Measurements from ENCODE around the gene RNGTT.
"Not testable (repeated sequence)": the region's sequence is repeated elsewhere in the genome, so short reads cannot be mapped to it uniquely, and the experiment has no call there.

RNGTT gene

DNA sequence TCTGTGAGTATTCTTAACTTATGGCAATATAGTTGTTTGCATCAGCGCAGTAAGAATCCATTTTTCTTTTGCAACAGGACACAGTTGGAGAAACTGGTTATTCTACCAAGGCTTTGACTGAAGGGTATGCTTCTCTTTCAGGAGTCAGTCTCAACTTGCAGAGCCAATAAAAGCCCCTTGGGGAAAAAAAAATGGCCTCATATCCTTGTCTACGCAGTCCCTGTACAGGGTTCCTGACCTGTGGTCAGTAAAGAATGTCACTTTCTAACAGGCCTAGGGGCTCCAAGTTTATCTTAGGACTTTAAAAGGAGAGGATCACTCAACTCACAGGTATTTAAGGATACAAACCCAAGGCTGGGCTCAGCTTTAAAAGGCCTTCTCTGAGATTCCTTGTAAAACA, 6.9 kb upstream of the RNGTT start:
- TF ChIP-seq, protein P1, sequence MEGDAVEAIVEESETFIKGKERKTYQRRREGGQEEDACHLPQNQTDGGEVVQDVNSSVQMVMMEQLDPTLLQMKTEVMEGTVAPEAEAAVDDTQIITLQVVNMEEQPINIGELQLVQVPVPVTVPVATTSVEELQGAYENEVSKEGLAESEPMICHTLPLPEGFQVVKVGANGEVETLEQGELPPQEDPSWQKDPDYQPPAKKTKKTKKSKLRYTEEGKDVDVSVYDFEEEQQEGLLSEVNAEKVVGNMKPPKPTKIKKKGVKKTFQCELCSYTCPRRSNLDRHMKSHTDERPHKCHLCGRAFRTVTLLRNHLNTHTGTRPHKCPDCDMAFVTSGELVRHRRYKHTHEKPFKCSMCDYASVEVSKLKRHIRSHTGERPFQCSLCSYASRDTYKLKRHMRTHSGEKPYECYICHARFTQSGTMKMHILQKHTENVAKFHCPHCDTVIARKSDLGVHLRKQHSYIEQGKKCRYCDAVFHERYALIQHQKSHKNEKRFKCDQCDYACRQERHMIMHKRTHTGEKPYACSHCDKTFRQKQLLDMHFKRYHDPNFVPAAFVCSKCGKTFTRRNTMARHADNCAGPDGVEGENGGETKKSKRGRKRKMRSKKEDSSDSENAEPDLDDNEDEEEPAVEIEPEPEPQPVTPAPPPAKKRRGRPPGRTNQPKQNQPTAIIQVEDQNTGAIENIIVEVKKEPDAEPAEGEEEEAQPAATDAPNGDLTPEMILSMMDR (conservative IDR thresholded peaks at IDR 0.05; ENCODE audit: low read length), result no peak
- no peak for DNase-seq (ENCODE audit: low read depth)
- H3K4me3 ChIP-seq (ENCODE audit: low read length), result no peak overlapping the region

GRCh38 chr6:88969255-88969654, 5.8 kb upstream of the RNGTT start:
- H3K4me3 ChIP-seq (ENCODE audit: low read length); DNase-seq (ENCODE audit: low read depth): not testable (repeated sequence)

DNA sequence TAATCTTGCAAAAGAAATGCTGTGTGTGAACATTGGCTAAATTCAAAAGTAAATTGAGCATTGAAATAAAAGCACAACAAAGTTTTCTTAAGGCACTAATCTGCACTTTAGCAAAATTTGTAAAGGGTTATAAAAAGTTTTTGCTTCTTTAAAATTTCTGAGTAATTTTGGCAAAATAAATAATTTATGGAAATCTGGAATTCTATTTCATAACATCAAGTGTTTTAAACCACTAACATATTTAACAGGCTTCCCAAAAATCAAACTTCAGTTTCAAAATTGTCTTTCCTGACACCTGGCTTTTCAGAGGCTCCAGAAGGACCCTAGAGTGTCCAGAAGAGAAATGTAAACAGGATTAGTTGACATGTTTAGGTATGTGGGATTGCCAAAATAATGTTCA, 4.5 kb upstream of the RNGTT start:
- TF ChIP-seq, protein P1 (conservative IDR thresholded peaks at IDR 0.05; ENCODE audit: low read length), result no peak
- DNase-seq (ENCODE audit: low read depth), result no peak
- no peak overlapping the region for H3K4me3 ChIP-seq (ENCODE audit: low read length)

GRCh38 chr6:88965691-88966090, 2.3 kb upstream of the RNGTT start:
- DNase-seq (ENCODE audit: low read depth), result no peak
- no peak overlapping the region for H3K4me3 ChIP-seq (ENCODE audit: low read length)
- TF ChIP-seq, protein P1 (conservative IDR thresholded peaks at IDR 0.05; ENCODE audit: low read length), result no peak

DNA sequence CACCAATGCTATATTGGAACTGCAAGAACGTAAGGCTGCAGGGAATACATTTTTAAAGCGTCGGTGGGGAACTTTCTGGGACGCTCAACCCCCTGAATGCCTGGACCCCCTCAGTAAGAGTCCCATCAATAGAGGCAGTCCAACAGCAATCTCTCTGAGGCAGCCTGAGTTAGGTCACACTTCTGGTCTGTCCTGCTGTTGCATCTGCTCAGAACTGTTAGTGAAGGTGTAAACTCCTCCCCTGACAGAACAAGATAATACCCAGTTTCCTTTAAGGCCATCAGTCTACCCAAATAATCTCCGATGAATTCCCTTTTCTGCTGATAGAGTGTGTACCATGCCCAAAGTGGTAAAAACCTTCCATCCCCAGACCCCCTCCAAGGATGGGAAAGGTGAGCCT, 1.1 kb upstream of the RNGTT start:
- DNase-seq (ENCODE audit: low read depth), result no peak
- H3K4me3 ChIP-seq (ENCODE audit: low read length), result peak overlapping the region; percentile 81
- TF ChIP-seq, protein P1 (conservative IDR thresholded peaks at IDR 0.05; ENCODE audit: low read length), result no peak

GRCh38 chr6:88958842-88959241, 4.6 kb downstream of the RNGTT start:
- H3K4me3 ChIP-seq (ENCODE audit: low read length), result no peak overlapping the region
- TF ChIP-seq, protein P1 (conservative IDR thresholded peaks at IDR 0.05; ENCODE audit: low read length), result no peak
- no peak for DNase-seq (ENCODE audit: low read depth)

- TF ChIP-seq, protein P1 (conservative IDR thresholded peaks at IDR 0.05; ENCODE audit: low read length), result no peak
- H3K4me3 ChIP-seq (ENCODE audit: low read length), result no peak overlapping the region
- DNase-seq (ENCODE audit: low read depth), result no peak
These were observed 9.7 kb downstream of the RNGTT start for GRCh38 chr6:88953550-88954386.
